ENCODE results near the gene GFPT1.

DNA sequence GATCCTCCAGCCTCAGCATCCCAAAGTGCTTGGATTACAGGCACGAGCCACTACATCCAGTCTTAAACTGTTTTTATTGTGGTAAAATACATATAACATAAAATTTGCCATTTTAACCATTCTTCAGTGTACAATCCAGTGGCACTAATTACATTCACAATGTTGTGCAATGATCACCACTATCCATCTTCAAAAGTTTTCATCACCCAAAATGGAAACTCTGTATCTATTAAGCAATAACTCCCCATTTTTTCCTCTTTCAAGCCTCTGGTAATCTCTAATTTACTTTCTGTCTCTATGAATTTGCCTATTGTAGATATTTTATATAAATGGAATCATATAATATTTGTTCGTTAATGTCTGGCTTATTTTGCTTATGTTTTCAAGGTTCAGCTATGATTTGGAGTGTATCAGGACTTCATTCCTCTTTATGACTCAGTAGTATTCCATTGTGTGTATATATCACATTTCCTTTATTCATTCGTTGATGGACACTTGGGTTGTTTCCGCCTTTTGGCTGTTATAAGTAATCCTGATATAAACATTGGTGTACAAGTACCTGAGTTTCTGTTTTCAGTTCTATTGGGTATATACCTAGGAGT, 71.8 kb downstream of the GFPT1 start:
- TF ChIP-seq POLR2A (IDR thresholded peaks at IDR 0.05) (no peak), CTCF (IDR thresholded peaks at IDR 0.05) (no peak)

All from uterus (tissue), 2 donors.